IMR-90 (cell line): ENCODE data around the gene PIEZO2. TPM values are rescaled to one million over a fixed set of nuclear protein-coding genes. Genes with fewer than 3 reads are reported as not detected.

Experiments used
- ATAC-seq: fragments of 200-7000 bp; cut with Tn5 transposase; 2 replicates; pipeline ENCODE4 v1.9.1; 2020; ENCODE audit warnings: low read depth, mild to moderate bottlenecking, moderate library complexity
- BruUV-seq: library from RNA; stranded (reverse); fragments of 400-500 nt; replicated peaks from 2 replicates; lab custom pipeline; 2021; lab: Mats Ljungman, UMichigan
- CTCF ChIA-PET: fragments of 300-600 bp; formaldehyde crosslinking; extraction: SDS; loops from one replicate; lab custom pipeline; 2021; ENCODE audit warnings: antibody characterized with exemption; lab: Yijun Ruan, JAX
- POLR2A ChIA-PET: fragments of 300-600 bp; sonication (Branson Sonifier 250); formaldehyde crosslinking; loops from one replicate; lab custom pipeline; 2022; ENCODE audit warnings: antibody characterized with exemption; ENCODE audit not compliant: unreplicated experiment; lab: Charles Lee
- DNase-seq: peaks from one replicate; pipeline ENCODE4 v3.0.0; 2013
- H2AFZ ChIP-seq: replicated peaks from 2 replicates; pipeline ENCODE3; 2013; ENCODE audit warnings: low read length, mild to moderate bottlenecking; ENCODE audit not compliant: poor library complexity
- H2AK5ac ChIP-seq: 2 replicates; pipeline ENCODE4 v1.6.1; 2013; ENCODE audit warnings: low read depth, low read length, inconsistent platforms
- H2AK9ac ChIP-seq: replicated peaks from 2 replicates; pipeline ENCODE3; 2013; ENCODE audit warnings: mild to moderate bottlenecking, low read depth, low read length, moderate library complexity; ENCODE audit not compliant: poor library complexity
- H2BK120ac ChIP-seq: 2 replicates; pipeline ENCODE4 v1.6.1; 2013; ENCODE audit warnings: low read depth, low read length, inconsistent platforms
- H2BK15ac ChIP-seq: 3 replicates; pipeline ENCODE4 v1.6.1; 2013; ENCODE audit warnings: low read depth, low read length, inconsistent platforms
- H2BK20ac ChIP-seq: 2 replicates; pipeline ENCODE4 v1.6.1; 2013; ENCODE audit warnings: low read depth, mild to moderate bottlenecking, inconsistent platforms, low read length, moderate library complexity
- H2BK5ac ChIP-seq: 2 replicates; pipeline ENCODE4 v1.6.1; 2013; ENCODE audit warnings: mild to moderate bottlenecking, low read depth, low read length, inconsistent platforms; ENCODE audit not compliant: poor library complexity, severe bottlenecking
- H3K14ac ChIP-seq: replicated peaks from 2 replicates; pipeline ENCODE4 v1.6.1; 2013; ENCODE audit warnings: low read depth, low read length, inconsistent platforms
- H3K18ac ChIP-seq: 2 replicates; pipeline ENCODE4 v1.6.1; 2013; ENCODE audit warnings: low read depth, low read length, control low read depth
- H3K23ac ChIP-seq: 2 replicates; pipeline ENCODE4 v1.6.1; 2013; ENCODE audit warnings: low read depth, low read length, inconsistent platforms
- H3K27ac ChIP-seq: 2 replicates; pipeline ENCODE4 v1.5.1; 2013; ENCODE audit warnings: mild to moderate bottlenecking, control low read depth, low read length; ENCODE audit not compliant: insufficient read depth
- H3K27me3 ChIP-seq: 2 replicates; pipeline ENCODE4 v1.6.1; 2013; ENCODE audit warnings: low read length; ENCODE audit not compliant: control insufficient read depth, insufficient read depth
- H3K36me3 ChIP-seq: 2 replicates; pipeline ENCODE4 v1.6.1; 2013; ENCODE audit warnings: low read length, mixed read lengths; ENCODE audit not compliant: control insufficient read depth, insufficient read depth
- H3K4ac ChIP-seq: 2 replicates; pipeline ENCODE4 v1.6.1; 2013; ENCODE audit warnings: low read depth, low read length, inconsistent platforms
- H3K4me1 ChIP-seq: 2 replicates; pipeline ENCODE4 v1.6.1; 2013; ENCODE audit warnings: low read length, mixed read lengths; ENCODE audit not compliant: control insufficient read depth, insufficient read depth
- H3K4me2 ChIP-seq: 2 replicates; pipeline ENCODE4 v1.6.1; 2013; ENCODE audit warnings: low read depth, mild to moderate bottlenecking, control low read depth, low read length, moderate library complexity
- H3K4me3 ChIP-seq: 2 replicates; pipeline ENCODE4 v1.5.1; 2013; ENCODE audit warnings: low read depth, mild to moderate bottlenecking, control low read depth, low read length, moderate library complexity; ENCODE audit not compliant: insufficient read depth
- H3K56ac ChIP-seq: 2 replicates; pipeline ENCODE4 v1.6.1; 2013; ENCODE audit warnings: low read length, inconsistent platforms; ENCODE audit not compliant: insufficient read depth; ENCODE audit errors: extremely low read depth
- H3K79me1 ChIP-seq, 2 experiments: 2 replicates each; pipeline ENCODE4 v1.6.1; 2013; ENCODE audit warnings: low read length in 2 of 2, inconsistent platforms in 1 of 2, low read depth in 1 of 2
- H3K9ac ChIP-seq: 2 replicates; pipeline ENCODE4 v1.6.1; 2013; ENCODE audit warnings: low read depth, low read length, control low read depth
- H3K9me1 ChIP-seq: 2 replicates; pipeline ENCODE4 v1.6.1; 2013; ENCODE audit warnings: low read length, inconsistent platforms; ENCODE audit not compliant: insufficient read depth
- H3K9me3 ChIP-seq: 2 replicates; pipeline ENCODE4 v1.6.1; 2013; ENCODE audit warnings: low read length; ENCODE audit not compliant: control insufficient read depth, insufficient read depth
- H4K20me1 ChIP-seq: 2 replicates; pipeline ENCODE4 v1.6.1; 2013; ENCODE audit warnings: low read length, inconsistent platforms; ENCODE audit not compliant: insufficient read depth
- H4K5ac ChIP-seq: 2 replicates; pipeline ENCODE4 v1.6.1; 2013; ENCODE audit warnings: mild to moderate bottlenecking, low read depth, low read length, control low read depth
- H4K8ac ChIP-seq, 2 experiments: 2 replicates each; pipeline ENCODE4 v1.6.1; 2013; ENCODE audit warnings: low read depth in 2 of 2, low read length in 2 of 2, control low read depth in 1 of 2, inconsistent platforms in 1 of 2
- H4K91ac ChIP-seq: 2 replicates; pipeline ENCODE4 v1.6.1; 2013; ENCODE audit warnings: low read depth, low read length, inconsistent platforms; ENCODE audit not compliant: insufficient read depth
- BHLHE40 ChIP-seq: fragments of 150-350 bp; IDR thresholded peaks from 2 replicates; pipeline ENCODE4 v1.6.1; 2016; ENCODE audit warnings: mild to moderate bottlenecking, low read depth, low read length
- CEBPB ChIP-seq: IDR thresholded peaks from 2 replicates; pipeline ENCODE4 v1.6.1; 2012; ENCODE audit warnings: low read depth, low read length, improper control_type of control experiment
- CHD1 ChIP-seq: IDR thresholded peaks from 2 replicates; pipeline ENCODE4 v1.6.1; 2012; ENCODE audit warnings: low read depth, low read length, improper control_type of control experiment
- CTCF ChIP-seq: conservative IDR thresholded peaks from 2 replicates; pipeline ENCODE4 v1.5.1; 2012; ENCODE audit warnings: mild to moderate bottlenecking, low read depth, low read length, improper control_type of control experiment
- ELK1 ChIP-seq: fragments of 150-350 bp; IDR thresholded peaks from 2 replicates; pipeline ENCODE4 v1.6.1; 2016; ENCODE audit warnings: low read depth, mild to moderate bottlenecking, low read length, moderate library complexity, borderline replicate concordance
- FOS ChIP-seq: fragments of 150-350 bp; IDR thresholded peaks from 2 replicates; pipeline ENCODE4 v1.6.1; 2016; ENCODE audit warnings: low read depth, low read length
- MAFK ChIP-seq: IDR thresholded peaks from 2 replicates; pipeline ENCODE4 v1.6.1; 2012; ENCODE audit warnings: low read depth, low read length, improper control_type of control experiment
- MAZ ChIP-seq: IDR thresholded peaks from 2 replicates; pipeline ENCODE4 v1.6.1; 2012; ENCODE audit warnings: low read depth, mild to moderate bottlenecking, low read length, improper control_type of control experiment, moderate library complexity, borderline replicate concordance
- MXI1 ChIP-seq: IDR thresholded peaks from 2 replicates; pipeline ENCODE4 v1.6.1; 2012; ENCODE audit warnings: low read depth, mild to moderate bottlenecking, low read length, moderate library complexity, borderline replicate concordance
- NFE2L2 ChIP-seq: fragments of 150-350 bp; IDR thresholded peaks from 2 replicates; pipeline ENCODE4 v1.6.1; 2016; ENCODE audit warnings: low read depth, mild to moderate bottlenecking, low read length
- POLR2A ChIP-seq: IDR thresholded peaks from 2 replicates; pipeline ENCODE4 v1.6.1; 2012; ENCODE audit warnings: mild to moderate bottlenecking, low read depth, low read length
- RAD21 ChIP-seq: IDR thresholded peaks from 2 replicates; pipeline ENCODE4 v1.6.1; 2012; ENCODE audit warnings: low read length, improper control_type of control experiment
- RCOR1 ChIP-seq: IDR thresholded peaks from 2 replicates; pipeline ENCODE4 v1.6.1; 2012; ENCODE audit warnings: mild to moderate bottlenecking, low read length, improper control_type of control experiment; ENCODE audit not compliant: insufficient replicate concordance
- RFX5 ChIP-seq: IDR thresholded peaks from 2 replicates; pipeline ENCODE4 v1.8.0; 2012; ENCODE audit warnings: low read depth, mild to moderate bottlenecking, low read length, moderate library complexity
- SMC3 ChIP-seq: fragments of 150-350 bp; IDR thresholded peaks from 2 replicates; pipeline ENCODE4 v1.6.1; 2016; ENCODE audit warnings: low read depth, mild to moderate bottlenecking, antibody characterized with exemption, low read length, moderate library complexity
- USF2 ChIP-seq: fragments of 150-350 bp; IDR thresholded peaks from 2 replicates; pipeline ENCODE4 v1.6.1; 2017; ENCODE audit warnings: mild to moderate bottlenecking, antibody characterized with exemption, low read length, low read depth
- WGBS, 2 experiments: methylation state at CpG; one replicate each; pipeline versions ENCODE4 v1.1.5 to v1.1.7; 2013; ENCODE audit warnings: missing lambda C conversion rate in 2 of 2; ENCODE audit not compliant: insufficient read length in 1 of 2; ENCODE audit errors: extremely low coverage in 2 of 2; 5-methylcytosine and 5-hydroxymethylcytosine counted together
- dilution Hi-C: fragments of 300-500 bp; cut with HindIII; formaldehyde crosslinking; loops from one replicate; pipeline ENCODE4 v1.14.3; 2018; ENCODE audit warnings: low sequenced_read_pairs; ENCODE audit not compliant: unreplicated experiment
- in situ Hi-C: fragments of 300-500 bp; cut with MboI; formaldehyde crosslinking; loops from 3 replicates; pipeline ENCODE4 v1.14.3; 2019; ENCODE audit warnings: low sequenced_read_pairs, inconsistent platforms, mixed read lengths
- intact Hi-C: fragments of 100-400 bp; cut with micrococcal nuclease; formaldehyde crosslinking; loops from 2 replicates; pipeline ENCODE4 v1.10.0; 2022
- polyA plus RNA-seq, 3 experiments: library from polyadenylated mRNA; depleted of rRNA; stranded (reverse); fragments of >200 nt; gene quantifications; 2 replicates each; pipeline ENCODE4 v1.2.3, GENCODE V29; 2012; ENCODE audit warnings: low replicate concordance in 1 of 3
- total RNA-seq: library from RNA; depleted of rRNA; stranded (reverse); fragments of >200 nt; gene quantifications from 2 replicates; pipeline ENCODE4 v1.2.3, GENCODE V29; 2012

PIEZO2 gene
- total and polyA plus RNA-seq, 2 of the 4 experiments (the other 2 are of a cell fraction), result 2.4 to 4.1 TPM

- no peak overlapping the region for H3K56ac ChIP-seq
- H3K9me3 ChIP-seq, result no peaks in the 10 kb centered on the region
- no peak overlapping the region for H2BK20ac ChIP-seq
- no peak overlapping the region for H2AK5ac ChIP-seq
- ChIA-PET POLR2A (no interaction called here), CTCF (no interaction called here)
- in situ Hi-C loops (no loop called here), dilution Hi-C loops (no loop called here), intact Hi-C loops (no loop called here)
- no peak overlapping the region for H4K91ac ChIP-seq
- no peak overlapping the region for H2BK5ac ChIP-seq
- H3K4me3 ChIP-seq, result no peak overlapping the region
- no peak overlapping the region for H2AFZ ChIP-seq
- H2BK120ac ChIP-seq, result no peak overlapping the region
- no peaks in the 10 kb centered on the region for H3K36me3 ChIP-seq
- no peak overlapping the region for H4K5ac ChIP-seq
- ATAC-seq (no peak), DNase-seq (no peak)
- no peak overlapping the region for H3K4ac ChIP-seq
- no TSS peak for BruUV-seq
- no peak overlapping the region for H3K14ac ChIP-seq
- H3K9me1 ChIP-seq, result no peaks in the 10 kb centered on the region
- no peak overlapping the region for H3K4me2 ChIP-seq
- peaks cover 2 to 5% of the 10 kb centered on the region in 2 experiments; a peak in 1 of 4 replicates for H3K79me1 ChIP-seq
- no peak overlapping the region for H4K8ac ChIP-seq
- no peaks in the 10 kb centered on the region for H4K20me1 ChIP-seq
- no peak overlapping the region for H2AK9ac ChIP-seq
- no peak overlapping the region for H3K9ac ChIP-seq
- no peak overlapping the region for H3K27ac ChIP-seq
- no peak overlapping the region for H3K18ac ChIP-seq
- no peak overlapping the region for H2BK15ac ChIP-seq
- no peak overlapping the region for H3K23ac ChIP-seq
- TF ChIP-seq CTCF (no peak), RCOR1 (no peak), FOS (no peak), NFE2L2 (no peak), CHD1 (no peak), USF2 (no peak), POLR2A (no peak), RAD21 (no peak), BHLHE40 (no peak), CEBPB (no peak), MXI1 (no peak), ELK1 (no peak), MAFK (no peak), SMC3 (no peak), RFX5 (no peak), MAZ (no peak)
- no peaks in the 10 kb centered on the region for H3K27me3 ChIP-seq
- WGBS, 2 experiments, result no CpG with 5 or more reads among the region's 6 CpGs
- H3K4me1 ChIP-seq, result peaks cover 2% of the 10 kb centered on the region; the same call in 1 of the 2 replicates
Observed at GRCh38 chr18:11095674-11096293, 53.6 kb downstream of the PIEZO2 start.
